Upper lobe of left lung (tissue), 6 donors: ENCODE measurements around the gene PDX1. TPM values are rescaled to one million over a fixed set of nuclear protein-coding genes. Genes with fewer than 3 reads are reported as not detected.

Experiments
- ATAC-seq, 2 donors: fragments of 200-7000 bp; cut with Tn5 transposase; one replicate each; pipeline ENCODE4 v1.9.1; 2022; ENCODE audit warnings: mild to moderate bottlenecking in 2 of 2, moderate library complexity in 2 of 2; ENCODE audit not compliant: low FRiP score in 2 of 2
- DNase-seq, 2 donors: peaks; one replicate each; pipeline ENCODE4 v3.0.0-alpha.2; 2019 to 2020
- H3K27ac ChIP-seq, 4 donors: fragments of 200-600 bp; sonication (generic); one replicate each; pipeline ENCODE4 v1.5.1; 2016 to 2019
- H3K27me3 ChIP-seq, 4 donors: fragments of 200-600 bp; sonication (generic); one replicate each; pipeline ENCODE4 v1.5.1; 2017 to 2019
- H3K36me3 ChIP-seq, 4 donors: fragments of 200-600 bp; sonication (generic); one replicate each; pipeline ENCODE4 v1.5.1; 2016 to 2019
- H3K4me1 ChIP-seq, 4 donors: fragments of 200-600 bp; sonication (generic); one replicate each; pipeline ENCODE4 v1.5.1; 2018 to 2019
- H3K4me3 ChIP-seq, 4 donors: fragments of 200-600 bp; sonication (generic); one replicate each; pipeline ENCODE4 v1.5.1; 2017 to 2019; ENCODE audit warnings: mild to moderate bottlenecking in 2 of 4, moderate library complexity in 1 of 4
- H3K9me3 ChIP-seq, 4 donors: fragments of 200-600 bp; sonication (generic); one replicate each; pipeline ENCODE4 v1.5.1; 2018 to 2019
- CTCF ChIP-seq, 6 experiments: fragments of 450-650 bp in 4 of 6; fragments of 200-600 bp in 2 of 6; sonication (generic) in 2 of 6; IDR thresholded peaks; one replicate each; pipeline ENCODE4 v1.5.1; 2016 to 2019; ENCODE audit warnings: antibody characterized with exemption in 6 of 6
- EP300 ChIP-seq, 4 donors: sonication (generic); formaldehyde crosslinking; IDR thresholded peaks; one replicate each; pipeline ENCODE4 v1.5.1; 2017; ENCODE audit warnings: antibody characterized with exemption in 4 of 4, control low read depth in 2 of 4
- POLR2A ChIP-seq, 4 donors: fragments of 450-650 bp; IDR thresholded peaks; one replicate each; pipeline ENCODE4 v1.5.1; 2016 to 2017; ENCODE audit warnings: antibody characterized with exemption in 4 of 4, mild to moderate bottlenecking in 2 of 4
- POLR2AphosphoS5 ChIP-seq, 2 donors: sonication (generic); formaldehyde crosslinking; IDR thresholded peaks; one replicate each; pipeline ENCODE4 v1.5.1; 2017; ENCODE audit warnings: antibody characterized with exemption in 2 of 2
- WGBS, 2 donors: methylation state at CpG; one replicate each; pipeline ENCODE4 v1.1.5; 2017 to 2018; 5-methylcytosine and 5-hydroxymethylcytosine counted together
- total RNA-seq, 6 donors: library from RNA; depleted of rRNA in 4 of 6; stranded (reverse); fragments of >200 nt in 4 of 6; gene quantifications; one replicate each; pipeline versions ENCODE4 v1.1.0 to v1.2.1, GENCODE V29; 2016 to 2021
- donor health status: DM: no; HTN: no; CAD: no; lungs with moderate emphysema.
- donor health status: DM: no; HTN: yes; CAD: no; lungs with severe emphysema.

The PDX1 gene
- total RNA-seq, 6 donors from 2014 or later = not detected

- H3K27me3 ChIP-seq = peaks cover 0 to 69% (median 35%) of the 10 kb centered on the region in 4 donors
- no peak for ATAC-seq
These were observed 7.0 kb downstream of the PDX1 start for GRCh38 chr13:27926644-27927434.

GRCh38 chr13:27927444-27928352 is 7.9 kb downstream of the PDX1 start:
- H3K27ac ChIP-seq = no peak overlapping the region
- peaks cover 0 to 61% (median 31%) of the 10 kb centered on the region in 4 donors for H3K27me3 ChIP-seq
- H3K4me1 ChIP-seq = peaks cover 0 to 27% (median 3%) of the 10 kb centered on the region in 4 donors
- ATAC-seq = no peak
- DNase-seq = peak in 1 of 2 donors; percentile 67
- no peaks in the 10 kb centered on the region for H3K36me3 ChIP-seq
- no peak for TF ChIP-seq EP300 (IDR thresholded peaks at IDR 0.05)
- TF ChIP-seq CTCF (IDR thresholded peaks at IDR 0.05) = no peak
- no peak for TF ChIP-seq POLR2AphosphoS5 (IDR thresholded peaks at IDR 0.05)
- WGBS, 2 donors = 4 to 8% methylated on average over 42 to 53 of the region's 53 CpGs
- H3K9me3 ChIP-seq = no peaks in the 10 kb centered on the region
- no peak overlapping the region for H3K4me3 ChIP-seq

More at GRCh38 chr13:27926644-27927434, 7.0 kb downstream of the PDX1 start:
- TF ChIP-seq POLR2A (IDR thresholded peaks at IDR 0.05) (no peak), EP300 (IDR thresholded peaks at IDR 0.05) (no peak), CTCF (IDR thresholded peaks at IDR 0.05) (no peak), POLR2AphosphoS5 (IDR thresholded peaks at IDR 0.05) (no peak)
- peaks cover 0 to 31% (median 4%) of the 10 kb centered on the region in 4 donors for H3K4me1 ChIP-seq
- H3K4me3 ChIP-seq = no peak overlapping the region
- WGBS, 2 donors = 3 to 4% methylated on average over 35 of the region's 35 CpGs
- H3K36me3 ChIP-seq = no peaks in the 10 kb centered on the region
- no peak overlapping the region for H3K27ac ChIP-seq
- peak in 1 of 2 donors; percentile 40 for DNase-seq
- no peaks in the 10 kb centered on the region for H3K9me3 ChIP-seq

- H3K27ac ChIP-seq = no peak overlapping the region
- no peaks in the 10 kb centered on the region for H3K9me3 ChIP-seq
- H3K36me3 ChIP-seq = no peaks in the 10 kb centered on the region
- no peak overlapping the region for H3K4me3 ChIP-seq
- H3K4me1 ChIP-seq = peaks cover 0 to 27% (median 3%) of the 10 kb centered on the region in 4 donors
- no peak for ATAC-seq
- H3K27me3 ChIP-seq = peaks cover 0 to 56% (median 28%) of the 10 kb centered on the region in 4 donors
- no peak for TF ChIP-seq CTCF (IDR thresholded peaks at IDR 0.05)
- TF ChIP-seq POLR2AphosphoS5 (IDR thresholded peaks at IDR 0.05) = no peak
- WGBS, 2 donors = 2 to 10% methylated on average over 14 to 26 of the region's 26 CpGs
- peak in 1 of 2 donors; percentile 42 for DNase-seq
These were observed 8.6 kb downstream of the PDX1 start for GRCh38 chr13:27928353-27928804.

- H3K27me3 ChIP-seq = peaks cover 0 to 52% (median 24%) of the 10 kb centered on the region in 4 donors
- WGBS, 2 donors = 5 to 9% methylated on average over 17 to 48 of the region's 48 CpGs
These were observed 9.3 kb downstream of the PDX1 start for GRCh38 chr13:27928805-27929753.

More at GRCh38 chr13:27928805-27929753, 9.3 kb downstream of the PDX1 start:
- H3K4me1 ChIP-seq = peaks cover 0 to 25% (median 3%) of the 10 kb centered on the region in 4 donors
- no peaks in the 10 kb centered on the region for H3K9me3 ChIP-seq
- H3K27ac ChIP-seq = no peak overlapping the region
- peak in 1 of 2 donors; percentile 62 for DNase-seq
- H3K36me3 ChIP-seq = no peaks in the 10 kb centered on the region
- ATAC-seq = no peak
- no peak overlapping the region for H3K4me3 ChIP-seq
- TF ChIP-seq EP300 (IDR thresholded peaks at IDR 0.05) (no peak), POLR2A (IDR thresholded peaks at IDR 0.05) (no peak), CTCF (IDR thresholded peaks at IDR 0.05) (no peak), POLR2AphosphoS5 (IDR thresholded peaks at IDR 0.05) (no peak)
